Activated T-helper 1 cell treated with anti-CD3 and anti-CD28 coated beads, Interleukin-12 subunit alpha, Interleukin-12 subunit beta, Interleukin-2, Interleukin-4 antibody, amounts not matched to agents 30 ng/mL and 10 ng/mL and 1 ng/mL, durations not matched to agents 14 hours and 24 hours and 36 hours (primary cell): ENCODE results near the gene CTSO. TPM values are rescaled to one million over a fixed set of nuclear protein-coding genes. Genes with fewer than 3 reads are reported as not detected.

Experiments used
- DNase-seq: peaks from one replicate; pipeline ENCODE4 v3.0.0; 2021; ENCODE audit warnings: low spot score
- H3K27ac Mint-ChIP-seq: one replicate; pipeline ENCODE4 v1.8.0; 2021; ENCODE audit warnings: mild to moderate bottlenecking, mixed read lengths
- H3K27me3 Mint-ChIP-seq: one replicate; pipeline ENCODE4 v1.8.0; 2022; ENCODE audit warnings: mild to moderate bottlenecking, moderate library complexity, mixed read lengths; ENCODE audit not compliant: insufficient read depth
- H3K36me3 Mint-ChIP-seq: one replicate; pipeline ENCODE4 v1.8.0; 2021; ENCODE audit warnings: low read depth, mixed read lengths
- H3K4me1 Mint-ChIP-seq: one replicate; pipeline ENCODE4 v1.8.0; 2021; ENCODE audit warnings: low read depth, mixed read lengths
- H3K4me3 Mint-ChIP-seq: one replicate; pipeline ENCODE4 v1.8.0; 2021; ENCODE audit warnings: mild to moderate bottlenecking, moderate library complexity, mixed read lengths
- H3K9me3 Mint-ChIP-seq: one replicate; pipeline ENCODE4 v1.8.0; 2021; ENCODE audit warnings: mixed read lengths
- intact Hi-C: fragments of 100-400 bp; cut with micrococcal nuclease; formaldehyde crosslinking; loops from one replicate; pipeline ENCODE4 v1.15.1; 2024
- total RNA-seq: library from RNA; stranded (reverse); gene quantifications from 2 replicates; pipeline ENCODE4 v1.2.3, GENCODE V29; 2022

CTSO gene
- 0.73 and 0.93 TPM in 2 replicates for total RNA-seq

- Mint-ChIP-seq H3K27ac (peak within 1 kb of the TSS; percentile 98), H3K4me3 (peak within 1 kb of the TSS; percentile 98), H3K4me1 (peaks cover 10% of the 10 kb centered on the region), H3K9me3 (no peaks in the 10 kb centered on the region), H3K36me3 (no peaks in the 10 kb centered on the region), H3K27me3 (peaks cover 8% of the 10 kb centered on the region)
- intact Hi-C loops = loop anchor here (1.0 to 10.0 kb wide), 8 partner anchors 143 to 1403 kb away; partner anchors contain the start of genes MAP9 and PLRG1
- peak; percentile 69 for DNase-seq
These were observed at the start of gene CTSO for GRCh38 chr4:155953151-155954117. Gene CTSO, minus strand, starts transcription at chr4:155953866. Its CDS starts 19 bp downstream, at chr4:155953847.

DNA sequence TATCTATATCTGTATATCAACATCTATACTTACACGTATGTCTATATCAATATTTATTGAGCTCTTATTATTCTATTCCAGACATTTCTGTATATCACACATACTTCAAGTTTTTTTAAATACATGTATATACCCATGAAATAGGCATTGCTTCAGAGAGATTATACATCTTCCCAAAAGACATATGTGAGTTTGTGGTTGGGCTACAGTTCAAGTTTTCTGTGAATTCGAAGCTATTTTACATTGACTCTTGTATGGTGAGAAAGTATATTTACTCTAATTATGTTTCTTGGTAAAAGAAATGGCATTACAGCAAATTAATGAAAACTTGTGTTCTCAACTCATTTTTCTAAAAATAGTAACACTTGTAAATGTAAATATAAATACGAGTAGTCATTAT lies 46.8 kb upstream of the CTSO start:
- no peak overlapping the region for H3K27ac Mint-ChIP-seq
- no peaks in the 10 kb centered on the region for H3K4me1 Mint-ChIP-seq
- H3K27me3 Mint-ChIP-seq = no peaks in the 10 kb centered on the region
- H3K9me3 Mint-ChIP-seq = no peaks in the 10 kb centered on the region
- H3K36me3 Mint-ChIP-seq = no peaks in the 10 kb centered on the region
- no peak for DNase-seq
- no peak overlapping the region for H3K4me3 Mint-ChIP-seq
- intact Hi-C loops = no loop called here

- no peaks in the 10 kb centered on the region for H3K9me3 Mint-ChIP-seq
- no peak overlapping the region for H3K27ac Mint-ChIP-seq
These were observed 46.1 kb upstream of the CTSO start for GRCh38 chr4:155999725-156000124.

DNA sequence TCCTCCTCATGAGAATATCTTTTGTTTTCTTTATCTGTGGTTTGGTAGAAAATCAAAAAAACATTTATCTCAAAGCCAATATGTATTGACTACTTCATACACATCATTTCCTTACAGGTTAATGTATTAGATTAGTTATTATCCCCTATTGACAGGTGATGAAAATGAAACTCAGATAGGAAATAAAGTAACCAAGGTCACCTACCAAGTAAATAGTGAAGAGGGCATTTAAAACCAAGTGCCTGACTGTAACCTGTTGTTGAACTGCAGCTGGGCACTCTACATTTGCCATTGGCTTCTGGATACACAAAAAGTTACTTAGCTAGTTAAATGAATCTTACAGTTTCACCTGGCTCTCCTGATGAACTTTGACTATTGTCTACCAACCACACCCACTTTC lies 41.4 kb upstream of the CTSO start:
- no peak for DNase-seq
- H3K27ac Mint-ChIP-seq = no peak overlapping the region
- no peaks in the 10 kb centered on the region for H3K36me3 Mint-ChIP-seq
- intact Hi-C loops = no loop called here
- H3K4me1 Mint-ChIP-seq = no peaks in the 10 kb centered on the region
- H3K4me3 Mint-ChIP-seq = no peak overlapping the region
- H3K27me3 Mint-ChIP-seq = no peaks in the 10 kb centered on the region
- no peaks in the 10 kb centered on the region for H3K9me3 Mint-ChIP-seq

More at GRCh38 chr4:155999725-156000124, 46.1 kb upstream of the CTSO start:
- no peak for DNase-seq
- H3K4me3 Mint-ChIP-seq = no peak overlapping the region
- no peaks in the 10 kb centered on the region for H3K4me1 Mint-ChIP-seq
- H3K27me3 Mint-ChIP-seq = no peaks in the 10 kb centered on the region
- intact Hi-C loops = no loop called here
- H3K36me3 Mint-ChIP-seq = no peaks in the 10 kb centered on the region

DNA sequence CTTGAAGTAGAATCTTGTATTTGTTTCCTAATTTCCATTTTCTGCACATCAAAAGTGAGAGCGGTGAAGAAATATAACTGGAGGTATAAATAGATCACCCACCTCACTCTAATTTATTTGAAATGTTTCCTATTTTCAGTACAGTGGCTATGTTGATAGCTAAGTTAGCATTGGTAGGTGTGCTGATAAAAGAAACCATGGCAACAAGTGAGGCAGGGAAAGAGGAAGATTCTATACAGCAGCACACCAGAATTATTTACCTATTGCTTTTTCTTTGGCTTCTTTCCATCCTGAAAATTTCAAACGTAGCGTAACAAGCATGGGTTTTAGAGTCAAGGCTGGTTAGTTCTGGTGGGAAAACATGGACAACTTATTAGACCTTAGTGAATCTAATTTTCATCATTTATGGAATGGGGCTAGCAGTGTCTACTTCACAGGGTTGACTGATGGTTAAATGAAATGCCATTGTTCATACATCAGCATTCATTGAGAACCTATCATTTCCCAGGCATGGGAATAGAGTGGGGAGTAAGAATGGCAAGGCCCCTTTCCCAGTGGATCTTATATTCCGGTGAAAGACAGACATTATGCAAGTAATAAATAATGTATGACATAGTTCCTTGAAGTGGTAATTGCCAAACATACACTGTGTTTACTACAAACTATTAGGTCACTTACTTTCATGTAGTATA lies 30.6 kb upstream of the CTSO start:
- DNase-seq = no peak
- no peaks in the 10 kb centered on the region for H3K36me3 Mint-ChIP-seq
- no peaks in the 10 kb centered on the region for H3K4me1 Mint-ChIP-seq
- intact Hi-C loops = no loop called here
- no peak overlapping the region for H3K4me3 Mint-ChIP-seq
- H3K27me3 Mint-ChIP-seq = peaks cover 7% of the 10 kb centered on the region
- no peaks in the 10 kb centered on the region for H3K9me3 Mint-ChIP-seq
- no peak overlapping the region for H3K27ac Mint-ChIP-seq

- Mint-ChIP-seq H3K36me3 (no peaks in the 10 kb centered on the region), H3K4me3 (no peak overlapping the region), H3K27ac (no peak overlapping the region), H3K4me1 (no peaks in the 10 kb centered on the region), H3K27me3 (peaks cover 7% of the 10 kb centered on the region), H3K9me3 (no peaks in the 10 kb centered on the region)
- intact Hi-C loops = no loop called here
- DNase-seq = no peak
These were observed 29.2 kb upstream of the CTSO start for GRCh38 chr4:155982736-155983385.

DNA sequence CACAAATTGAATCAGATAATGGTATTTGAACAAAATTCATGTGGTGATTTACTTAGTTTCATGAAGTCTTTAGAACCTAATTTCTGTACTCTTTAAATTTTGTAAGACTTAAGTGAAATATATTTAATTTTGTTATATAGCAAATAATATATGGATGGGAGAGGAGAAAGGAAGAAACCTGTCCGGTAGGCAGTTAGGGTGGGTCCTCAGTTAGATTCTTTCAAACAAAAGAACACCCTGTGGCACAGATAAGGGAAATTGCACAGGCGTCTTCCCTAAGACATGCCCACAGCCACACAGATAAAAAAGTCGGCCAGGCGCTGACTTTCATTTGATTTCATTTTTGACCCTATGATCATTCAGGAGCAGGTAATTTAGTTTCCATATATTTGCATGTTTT lies 25.1 kb upstream of the CTSO start:
- peaks cover 5% of the 10 kb centered on the region for H3K27me3 Mint-ChIP-seq
- intact Hi-C loops = no loop called here
- H3K4me3 Mint-ChIP-seq = no peak overlapping the region
- DNase-seq = no peak
- no peaks in the 10 kb centered on the region for H3K36me3 Mint-ChIP-seq
- peaks cover 13% of the 10 kb centered on the region for H3K4me1 Mint-ChIP-seq
- no peaks in the 10 kb centered on the region for H3K9me3 Mint-ChIP-seq
- no peak overlapping the region for H3K27ac Mint-ChIP-seq

GRCh38 chr4:155975511-155975910 lies 21.8 kb upstream of the CTSO start:
- DNase-seq = no peak
- no peak overlapping the region for H3K27ac Mint-ChIP-seq
- H3K4me3 Mint-ChIP-seq = no peak overlapping the region
- peaks cover 2% of the 10 kb centered on the region for H3K27me3 Mint-ChIP-seq
- intact Hi-C loops = no loop called here
- no peaks in the 10 kb centered on the region for H3K36me3 Mint-ChIP-seq
- H3K9me3 Mint-ChIP-seq = no peaks in the 10 kb centered on the region
- H3K4me1 Mint-ChIP-seq = peaks cover 13% of the 10 kb centered on the region

DNA sequence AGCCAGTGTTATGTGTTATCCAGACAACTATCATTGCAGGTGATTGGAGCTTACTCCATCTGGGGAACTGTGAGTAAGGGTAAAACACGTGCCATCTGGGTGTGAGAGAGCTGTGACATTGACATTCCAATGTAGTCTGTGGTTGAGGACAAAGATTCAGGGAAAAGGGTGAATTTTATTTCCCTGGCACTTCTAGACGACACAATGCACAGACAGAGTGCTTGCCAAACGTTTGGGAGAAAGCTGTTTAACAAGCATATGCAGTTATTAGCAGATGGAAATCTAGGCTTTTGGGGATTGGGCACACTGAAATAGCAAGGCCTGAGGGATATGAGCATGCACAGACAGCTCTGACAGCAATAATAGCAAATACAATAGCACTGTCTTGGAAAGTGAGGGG lies 21.3 kb upstream of the CTSO start:
- Mint-ChIP-seq H3K4me3 (no peak overlapping the region), H3K27ac (no peak overlapping the region), H3K36me3 (no peaks in the 10 kb centered on the region), H3K9me3 (no peaks in the 10 kb centered on the region), H3K4me1 (peaks cover 13% of the 10 kb centered on the region), H3K27me3 (no peaks in the 10 kb centered on the region)
- no peak for DNase-seq
- intact Hi-C loops = no loop called here

- Mint-ChIP-seq H3K9me3 (no peaks in the 10 kb centered on the region), H3K27me3 (no peaks in the 10 kb centered on the region), H3K27ac (peak overlapping the region; percentile 18), H3K4me1 (peaks cover 13% of the 10 kb centered on the region), H3K36me3 (no peaks in the 10 kb centered on the region), H3K4me3 (no peak overlapping the region)
- intact Hi-C loops = no loop called here
- DNase-seq = peak; percentile 24
These were observed 20.7 kb upstream of the CTSO start for GRCh38 chr4:155974476-155974749.

- no peaks in the 10 kb centered on the region for H3K9me3 Mint-ChIP-seq
- H3K27me3 Mint-ChIP-seq = no peaks in the 10 kb centered on the region
- H3K36me3 Mint-ChIP-seq = no peaks in the 10 kb centered on the region
- intact Hi-C loops = no loop called here
- H3K27ac Mint-ChIP-seq = no peak overlapping the region
- DNase-seq = no peak
- peaks cover 13% of the 10 kb centered on the region for H3K4me1 Mint-ChIP-seq
- no peak overlapping the region for H3K4me3 Mint-ChIP-seq
These were observed 20.2 kb upstream of the CTSO start for GRCh38 chr4:155973639-155974475.

DNA sequence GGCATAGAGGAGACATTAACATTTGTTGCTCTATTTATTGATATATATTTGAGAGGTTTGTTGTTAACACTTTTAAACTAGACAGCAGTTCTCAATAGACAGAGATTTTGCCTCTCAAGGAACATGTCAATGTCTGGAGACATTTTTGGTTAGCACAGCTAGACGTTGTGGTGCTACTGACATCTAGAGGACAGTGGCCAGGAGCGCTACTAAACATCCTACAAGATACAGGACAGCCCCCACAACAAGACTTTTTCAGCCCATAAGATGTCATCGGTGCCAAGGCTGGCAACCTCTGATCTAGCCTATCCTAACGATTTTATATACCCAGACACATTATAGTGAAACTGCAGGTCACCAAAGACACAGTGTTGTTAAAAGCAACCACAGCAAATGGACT lies 18.4 kb upstream of the CTSO start:
- H3K4me1 Mint-ChIP-seq = peaks cover 13% of the 10 kb centered on the region
- intact Hi-C loops = no loop called here
- DNase-seq = no peak
- no peaks in the 10 kb centered on the region for H3K36me3 Mint-ChIP-seq
- H3K9me3 Mint-ChIP-seq = no peaks in the 10 kb centered on the region
- no peak overlapping the region for H3K27ac Mint-ChIP-seq
- no peak overlapping the region for H3K4me3 Mint-ChIP-seq
- no peaks in the 10 kb centered on the region for H3K27me3 Mint-ChIP-seq
